Measurements from ENCODE around the gene SGO1. TPM values are rescaled to one million over a fixed set of nuclear protein-coding genes. Genes with fewer than 3 reads are reported as not detected.
A peak's percentile ranks its signal among the peaks of the same experiment; 100 is the strongest.

SGO1 gene
- polyA plus RNA-seq (2013): 3.4 TPM

- WGBS (ENCODE audit: insufficient coverage): under 1% methylated on average over 53 of the region's 65 CpGs
- ChIA-PET CTCF (interaction anchor here (1.1 to 1.2 kb wide), 2 partner anchors 12 to 38 kb away, joined by 3 read pairs; no protein-coding TSS in a partner anchor), POLR2A (interaction anchor here (0.6 kb wide), 1 partner anchor 238 kb away, joined by 3 read pairs; no protein-coding TSS in a partner anchor)
- peaks cover 4 to 21% (median 13%) of the 10 kb centered on the region in 4 experiments for H3K4me1 ChIP-seq (ENCODE audit: control extremely low read depth in 1 of 4, control insufficient read depth in 4 of 4, insufficient read depth in 4 of 4, low read length in 3 of 4)
- H3K27ac ChIP-seq (ENCODE audit: insufficient read depth in 1 of 2, low read depth in 1 of 2, low read length in 2 of 2, poor library complexity in 1 of 2, severe bottlenecking in 2 of 2): peak within 1 kb of the TSS; percentile 89 to 91
- no peaks in the 10 kb centered on the region for H3K27me3 ChIP-seq (replicated peaks in 2 of 5; ENCODE audit: control insufficient read depth in 4 of 5, insufficient read depth in 5 of 5, low read length in 4 of 5)
- H3K36me3 ChIP-seq (ENCODE audit: control insufficient read depth in 4 of 4, insufficient read depth in 4 of 4, low read length in 3 of 4): peaks cover 0 to 5% (median 2%) of the 10 kb centered on the region in 4 experiments
- peak within 1 kb of the TSS; percentile 80 to 99 (median 94) for H3K4me3 ChIP-seq (ENCODE audit: control insufficient read depth in 1 of 7, extremely low read depth in 1 of 7, insufficient read depth in 4 of 7, low read depth in 2 of 7, low read length in 6 of 7)
- H3K9me3 ChIP-seq (ENCODE audit: control extremely low read depth in 1 of 5, control insufficient read depth in 4 of 5, insufficient read depth in 2 of 5, low read depth in 1 of 5, low read length in 4 of 5): no peaks in the 10 kb centered on the region
- DNase-seq: peak; percentile 99 to 100 (median 100)
Observed at GRCh38 chr3:20185679-20186599, at the start of gene SGO1. TSS of gene SGO1 (minus strand) at chr3:20186206. CDS start at chr3:20184027, 2,179 bp downstream.

- CTCF ChIA-PET: interaction anchor here (1.1 kb wide), 1 partner anchor 9 kb away, joined by 3 read pairs; no protein-coding TSS in a partner anchor
- WGBS (ENCODE audit: insufficient coverage): 88% methylated on average over 1 of the region's 7 CpGs
- H3K36me3 ChIP-seq (ENCODE audit: control insufficient read depth in 4 of 4, insufficient read depth in 4 of 4, low read length in 3 of 4): no peaks in the 10 kb centered on the region
- H3K9me3 ChIP-seq (ENCODE audit: control extremely low read depth in 1 of 5, control insufficient read depth in 4 of 5, insufficient read depth in 2 of 5, low read depth in 1 of 5, low read length in 4 of 5): peaks cover 0 to 2% (median 0%) of the 10 kb centered on the region in 5 experiments
- H3K27ac ChIP-seq (ENCODE audit: insufficient read depth in 1 of 2, low read depth in 1 of 2, low read length in 2 of 2, poor library complexity in 1 of 2, severe bottlenecking in 2 of 2): no peak overlapping the region
- H3K27me3 ChIP-seq (replicated peaks in 2 of 5; ENCODE audit: control insufficient read depth in 4 of 5, insufficient read depth in 5 of 5, low read length in 4 of 5): no peaks in the 10 kb centered on the region
- POLR2A ChIA-PET: no interaction called here
- DNase-seq: no peak
- no peak overlapping the region for H3K4me3 ChIP-seq (ENCODE audit: control insufficient read depth in 1 of 7, extremely low read depth in 1 of 7, insufficient read depth in 4 of 7, low read depth in 2 of 7, low read length in 6 of 7)
- no peaks in the 10 kb centered on the region for H3K4me1 ChIP-seq (ENCODE audit: control extremely low read depth in 1 of 4, control insufficient read depth in 4 of 4, insufficient read depth in 4 of 4, low read length in 3 of 4)
Observed at GRCh38 chr3:20235796-20236195, 49.8 kb upstream of the SGO1 start.

GRCh38 chr3:20232906-20233780, 47.1 kb upstream of the SGO1 start:
- no peaks in the 10 kb centered on the region for H3K9me3 ChIP-seq (ENCODE audit: control extremely low read depth in 1 of 5, control insufficient read depth in 4 of 5, insufficient read depth in 2 of 5, low read depth in 1 of 5, low read length in 4 of 5)
- POLR2A ChIA-PET: no interaction called here

GRCh38 chr3:20230954-20231353, 44.9 kb upstream of the SGO1 start:
- no peak for DNase-seq
- ChIA-PET CTCF (interaction anchor here (0.6 kb wide), 1 partner anchor 325 kb away, joined by 3 read pairs; no protein-coding TSS in a partner anchor), POLR2A (no interaction called here)
- Histone ChIP-seq H3K36me3 (ENCODE audit: control insufficient read depth in 4 of 4, insufficient read depth in 4 of 4, low read length in 3 of 4) (no peaks in the 10 kb centered on the region), H3K27ac (ENCODE audit: insufficient read depth in 1 of 2, low read depth in 1 of 2, low read length in 2 of 2, poor library complexity in 1 of 2, severe bottlenecking in 2 of 2) (no peak overlapping the region), H3K4me1 (ENCODE audit: control extremely low read depth in 1 of 4, control insufficient read depth in 4 of 4, insufficient read depth in 4 of 4, low read length in 3 of 4) (no peaks in the 10 kb centered on the region), H3K27me3 (replicated peaks in 2 of 5; ENCODE audit: control insufficient read depth in 4 of 5, insufficient read depth in 5 of 5, low read length in 4 of 5) (no peaks in the 10 kb centered on the region), H3K4me3 (ENCODE audit: control insufficient read depth in 1 of 7, extremely low read depth in 1 of 7, insufficient read depth in 4 of 7, low read depth in 2 of 7, low read length in 6 of 7) (no peak overlapping the region), H3K9me3 (ENCODE audit: control extremely low read depth in 1 of 5, control insufficient read depth in 4 of 5, insufficient read depth in 2 of 5, low read depth in 1 of 5, low read length in 4 of 5) (no peaks in the 10 kb centered on the region)
- no CpG with 5 or more reads among the region's 1 CpG for WGBS (ENCODE audit: insufficient coverage)

More at GRCh38 chr3:20232906-20233780, 47.1 kb upstream of the SGO1 start:
- CTCF ChIA-PET: no interaction called here
- H3K27ac ChIP-seq (ENCODE audit: insufficient read depth in 1 of 2, low read depth in 1 of 2, low read length in 2 of 2, poor library complexity in 1 of 2, severe bottlenecking in 2 of 2): no peak overlapping the region
- WGBS (ENCODE audit: insufficient coverage): 100% methylated on average over 1 of the region's 2 CpGs
- no peaks in the 10 kb centered on the region for H3K36me3 ChIP-seq (ENCODE audit: control insufficient read depth in 4 of 4, insufficient read depth in 4 of 4, low read length in 3 of 4)
- H3K4me1 ChIP-seq (ENCODE audit: control extremely low read depth in 1 of 4, control insufficient read depth in 4 of 4, insufficient read depth in 4 of 4, low read length in 3 of 4): no peaks in the 10 kb centered on the region
- no peaks in the 10 kb centered on the region for H3K27me3 ChIP-seq (replicated peaks in 2 of 5; ENCODE audit: control insufficient read depth in 4 of 5, insufficient read depth in 5 of 5, low read length in 4 of 5)
- H3K4me3 ChIP-seq (ENCODE audit: control insufficient read depth in 1 of 7, extremely low read depth in 1 of 7, insufficient read depth in 4 of 7, low read depth in 2 of 7, low read length in 6 of 7): no peak overlapping the region
- no peak for DNase-seq

GRCh38 chr3:20225769-20226168, 39.8 kb upstream of the SGO1 start:
- Histone ChIP-seq H3K4me3 (ENCODE audit: control insufficient read depth in 1 of 7, extremely low read depth in 1 of 7, insufficient read depth in 4 of 7, low read depth in 2 of 7, low read length in 6 of 7) (no peak overlapping the region), H3K27me3 (replicated peaks in 2 of 5; ENCODE audit: control insufficient read depth in 4 of 5, insufficient read depth in 5 of 5, low read length in 4 of 5) (no peaks in the 10 kb centered on the region), H3K27ac (ENCODE audit: insufficient read depth in 1 of 2, low read depth in 1 of 2, low read length in 2 of 2, poor library complexity in 1 of 2, severe bottlenecking in 2 of 2) (no peak overlapping the region), H3K4me1 (ENCODE audit: control extremely low read depth in 1 of 4, control insufficient read depth in 4 of 4, insufficient read depth in 4 of 4, low read length in 3 of 4) (no peaks in the 10 kb centered on the region), H3K9me3 (ENCODE audit: control extremely low read depth in 1 of 5, control insufficient read depth in 4 of 5, insufficient read depth in 2 of 5, low read depth in 1 of 5, low read length in 4 of 5) (no peaks in the 10 kb centered on the region), H3K36me3 (ENCODE audit: control insufficient read depth in 4 of 4, insufficient read depth in 4 of 4, low read length in 3 of 4) (no peaks in the 10 kb centered on the region)
- POLR2A ChIA-PET: no interaction called here
- CTCF ChIA-PET: interaction anchor here (1.1 to 1.3 kb wide), 2 partner anchors 10 to 1669 kb away, joined by 3 to 4 read pairs; no protein-coding TSS in a partner anchor
- WGBS (ENCODE audit: insufficient coverage): 30% methylated on average over 2 of the region's 2 CpGs
- DNase-seq: peak; percentile 25 to 64 (median 42)

GRCh38 chr3:20222274-20222673, 36.3 kb upstream of the SGO1 start:
- Histone ChIP-seq H3K27ac (ENCODE audit: insufficient read depth in 1 of 2, low read depth in 1 of 2, low read length in 2 of 2, poor library complexity in 1 of 2, severe bottlenecking in 2 of 2) (no peak overlapping the region), H3K27me3 (replicated peaks in 2 of 5; ENCODE audit: control insufficient read depth in 4 of 5, insufficient read depth in 5 of 5, low read length in 4 of 5) (peaks cover 0 to 2% (median 0%) of the 10 kb centered on the region in 5 experiments), H3K36me3 (ENCODE audit: control insufficient read depth in 4 of 4, insufficient read depth in 4 of 4, low read length in 3 of 4) (no peaks in the 10 kb centered on the region), H3K4me3 (ENCODE audit: control insufficient read depth in 1 of 7, extremely low read depth in 1 of 7, insufficient read depth in 4 of 7, low read depth in 2 of 7, low read length in 6 of 7) (no peak overlapping the region), H3K4me1 (ENCODE audit: control extremely low read depth in 1 of 4, control insufficient read depth in 4 of 4, insufficient read depth in 4 of 4, low read length in 3 of 4) (no peaks in the 10 kb centered on the region), H3K9me3 (ENCODE audit: control extremely low read depth in 1 of 5, control insufficient read depth in 4 of 5, insufficient read depth in 2 of 5, low read depth in 1 of 5, low read length in 4 of 5) (no peaks in the 10 kb centered on the region)
- no peak for DNase-seq
- CTCF ChIA-PET: no interaction called here
- WGBS (ENCODE audit: insufficient coverage): 94% methylated on average over 2 of the region's 2 CpGs
- POLR2A ChIA-PET: no interaction called here

Data from common myeloid progenitor, CD34-positive (primary cell).